Measurements from ENCODE around the gene OSBPL3. TPM values are rescaled to one million over a fixed set of nuclear protein-coding genes. Genes with fewer than 3 reads are reported as not detected.

OSBPL3 gene
- total RNA-seq, 1 experiment from 2014 or later, result 36.8 TPM

GRCh38 chr7:25026156-25026555 is 46.2 kb upstream of the OSBPL3 start:
- Histone ChIP-seq H3K4me3 (replicated peaks in 1 of 2; ENCODE audit: low read depth in 1 of 2, low read length in 2 of 2) (no peak overlapping the region), H3K36me3 (ENCODE audit: control insufficient read depth in 1 of 2, insufficient read depth in 2 of 2, low read length in 2 of 2) (no peaks in the 10 kb centered on the region), H3K27ac (ENCODE audit: low read depth, low read length) (no peak overlapping the region), H3K9ac (ENCODE audit: low read length) (no peak overlapping the region), H3K27me3 (ENCODE audit: insufficient read depth, low read length) (no peaks in the 10 kb centered on the region), H3K9me2 (ENCODE audit: insufficient read depth) (no peaks in the 10 kb centered on the region), H3K4me1 (ENCODE audit: control insufficient read depth in 1 of 2, insufficient read depth in 2 of 2, low read length in 2 of 2) (peaks cover 0 to 35% of the 10 kb centered on the region in 2 experiments; a peak in 3 of 4 replicates), H3K9me3 (ENCODE audit: control insufficient read depth in 1 of 2, insufficient read depth in 1 of 2, low read depth in 1 of 2, low read length in 2 of 2) (no peaks in the 10 kb centered on the region), H3K79me2 (ENCODE audit: insufficient read depth, low read length) (no peaks in the 10 kb centered on the region), H2AFZ (ENCODE audit: low read depth, low read length, poor library complexity, severe bottlenecking) (no peak overlapping the region), H3K4me2 (ENCODE audit: low read length) (no peak overlapping the region), H4K20me1 (ENCODE audit: insufficient read depth) (no peaks in the 10 kb centered on the region)
- POLR2A ChIA-PET, result no interaction called here
- TF ChIP-seq EZH2phosphoT487 (IDR thresholded peaks at IDR 0.05; ENCODE audit: borderline replicate concordance), result no peak
- no peak for TF ChIP-seq TCF7L2 (IDR thresholded peaks at IDR 0.05; ENCODE audit: borderline replicate concordance, extremely low read depth, insufficient read depth, insufficient read length)
- no peak for TF ChIP-seq REST (IDR thresholded peaks at IDR 0.05; ENCODE audit: low read depth)
- no peak for TF ChIP-seq YY1 (IDR thresholded peaks at IDR 0.05; ENCODE audit: extremely low read depth, insufficient replicate concordance, low read depth, low read length)
- no peak for TF ChIP-seq CTCF (IDR thresholded peaks at IDR 0.05 in 2 of 3, conservative IDR thresholded peaks at IDR 0.05 in 1 of 3; ENCODE audit: borderline replicate concordance in 1 of 3, insufficient read depth in 1 of 3, low read depth in 2 of 3, low read length in 2 of 3)
- TF ChIP-seq ZNF274 (IDR thresholded peaks at IDR 0.05; ENCODE audit: low read depth, low read length), result no peak
- no TSS peak for BruUV-seq (replicated peaks)
- no peak for ATAC-seq
- intact Hi-C loops (cut with micrococcal nuclease), result no loop called here
- RAD21 ChIA-PET (ENCODE audit: low non-redundant PET in 1 of 2, low total read pairs in 2 of 2, uncharacterized antibody in 2 of 2, unreplicated experiment in 2 of 2), result no interaction called here
- no peak for DNase-seq (ENCODE audit: low read depth, low spot score)
- CTCF ChIA-PET, result no interaction called here

Data from HCT116 (cell line).